Astrocyte of the cerebellum (primary cell): Measurements from ENCODE around the gene MALSU1.

Experiments used
- DNase-seq: peaks from one replicate; pipeline ENCODE4 v3.0.0-alpha.2; 2011; ENCODE audit warnings: low read depth
- H3K4me3 ChIP-seq: 2 replicates; pipeline ENCODE4 v1.5.1; 2011; ENCODE audit warnings: mild to moderate bottlenecking, low read depth, low read length, moderate library complexity
- in situ Hi-C: cut with HindIII; loops from 2 replicates; pipeline ENCODE4 v1.10.0; 2017; ENCODE audit warnings: low sequenced_read_pairs
- TF ChIP-seq, protein P1 (sequence below): IDR thresholded peaks from 2 replicates; pipeline ENCODE4 v1.5.1; 2012; ENCODE audit warnings: low read length, low read depth, moderate library complexity, mild to moderate bottlenecking; ENCODE audit errors: missing control alignments

The MALSU1 gene

DNA sequence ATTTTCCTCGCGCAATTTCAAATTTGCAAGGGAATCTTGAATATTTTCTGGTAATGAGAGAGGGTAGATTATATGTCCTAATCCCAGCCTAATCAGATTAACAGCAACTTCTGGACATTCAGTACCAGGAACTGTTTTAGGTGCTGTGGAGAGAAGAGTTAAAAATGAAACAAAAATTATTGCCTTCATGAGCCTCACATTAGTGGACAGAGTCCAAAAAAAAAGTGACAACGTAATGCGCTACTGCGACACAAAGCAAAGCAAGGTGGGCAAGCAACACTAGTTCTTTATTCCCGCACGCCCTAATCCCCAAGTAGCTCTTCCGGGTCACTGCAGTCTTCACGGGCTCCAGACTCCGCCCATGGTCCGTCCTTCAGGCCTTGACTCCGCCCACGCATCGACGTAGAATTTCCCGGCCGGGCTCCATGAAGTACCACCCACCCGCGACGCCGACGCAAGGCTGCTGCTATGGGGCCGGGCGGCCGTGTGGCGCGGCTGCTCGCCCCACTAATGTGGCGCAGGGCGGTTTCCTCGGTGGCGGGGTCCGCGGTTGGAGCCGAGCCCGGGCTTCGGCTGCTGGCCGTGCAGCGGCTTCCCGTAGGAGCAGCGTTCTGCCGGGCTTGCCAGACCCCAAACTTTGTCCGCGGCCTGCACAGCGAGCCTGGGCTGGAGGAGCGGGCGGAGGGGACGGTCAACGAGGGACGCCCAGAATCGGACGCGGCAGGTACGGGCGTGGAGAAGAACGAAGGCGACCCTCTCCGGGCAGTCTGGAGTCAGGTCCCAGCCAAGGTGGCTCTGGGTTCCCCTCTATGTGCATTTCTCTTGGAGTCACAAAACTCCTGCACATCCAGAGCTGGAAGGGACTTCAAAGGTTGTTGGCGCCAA, at the start of gene MALSU1:
Gene MALSU1 (plus strand): TSS at position 455 of the 885 bp plus-strand sequence. CDS start 14 bp downstream, at position 469.
- TF ChIP-seq, protein P1, sequence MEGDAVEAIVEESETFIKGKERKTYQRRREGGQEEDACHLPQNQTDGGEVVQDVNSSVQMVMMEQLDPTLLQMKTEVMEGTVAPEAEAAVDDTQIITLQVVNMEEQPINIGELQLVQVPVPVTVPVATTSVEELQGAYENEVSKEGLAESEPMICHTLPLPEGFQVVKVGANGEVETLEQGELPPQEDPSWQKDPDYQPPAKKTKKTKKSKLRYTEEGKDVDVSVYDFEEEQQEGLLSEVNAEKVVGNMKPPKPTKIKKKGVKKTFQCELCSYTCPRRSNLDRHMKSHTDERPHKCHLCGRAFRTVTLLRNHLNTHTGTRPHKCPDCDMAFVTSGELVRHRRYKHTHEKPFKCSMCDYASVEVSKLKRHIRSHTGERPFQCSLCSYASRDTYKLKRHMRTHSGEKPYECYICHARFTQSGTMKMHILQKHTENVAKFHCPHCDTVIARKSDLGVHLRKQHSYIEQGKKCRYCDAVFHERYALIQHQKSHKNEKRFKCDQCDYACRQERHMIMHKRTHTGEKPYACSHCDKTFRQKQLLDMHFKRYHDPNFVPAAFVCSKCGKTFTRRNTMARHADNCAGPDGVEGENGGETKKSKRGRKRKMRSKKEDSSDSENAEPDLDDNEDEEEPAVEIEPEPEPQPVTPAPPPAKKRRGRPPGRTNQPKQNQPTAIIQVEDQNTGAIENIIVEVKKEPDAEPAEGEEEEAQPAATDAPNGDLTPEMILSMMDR: no peak
- peak; percentile 88 for DNase-seq
- in situ Hi-C loops: no loop called here
- H3K4me3 ChIP-seq: peak within 1 kb of the TSS; percentile 85

DNA sequence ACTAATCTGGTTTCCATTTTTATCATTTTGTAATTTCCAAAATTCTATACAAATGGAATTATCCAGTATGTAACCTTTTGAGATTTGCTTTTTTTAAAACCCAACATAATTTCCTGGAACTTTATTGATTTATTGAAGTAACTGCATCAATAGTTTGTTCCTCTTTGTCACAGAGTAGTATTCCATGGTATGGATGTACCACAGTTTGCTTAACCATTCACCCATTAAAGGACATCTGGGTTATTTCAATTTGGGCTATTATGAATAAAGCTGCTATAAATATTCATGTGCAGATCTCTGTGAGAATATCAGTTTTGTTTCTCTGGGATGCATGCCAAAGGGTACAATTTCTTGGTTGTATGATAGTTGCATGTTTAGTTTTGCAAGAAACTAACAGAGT, 49.7 kb upstream of the MALSU1 start:
- DNase-seq: no peak
- TF ChIP-seq, protein P1: no peak
- in situ Hi-C loops: no loop called here
- no peak overlapping the region for H3K4me3 ChIP-seq

DNA sequence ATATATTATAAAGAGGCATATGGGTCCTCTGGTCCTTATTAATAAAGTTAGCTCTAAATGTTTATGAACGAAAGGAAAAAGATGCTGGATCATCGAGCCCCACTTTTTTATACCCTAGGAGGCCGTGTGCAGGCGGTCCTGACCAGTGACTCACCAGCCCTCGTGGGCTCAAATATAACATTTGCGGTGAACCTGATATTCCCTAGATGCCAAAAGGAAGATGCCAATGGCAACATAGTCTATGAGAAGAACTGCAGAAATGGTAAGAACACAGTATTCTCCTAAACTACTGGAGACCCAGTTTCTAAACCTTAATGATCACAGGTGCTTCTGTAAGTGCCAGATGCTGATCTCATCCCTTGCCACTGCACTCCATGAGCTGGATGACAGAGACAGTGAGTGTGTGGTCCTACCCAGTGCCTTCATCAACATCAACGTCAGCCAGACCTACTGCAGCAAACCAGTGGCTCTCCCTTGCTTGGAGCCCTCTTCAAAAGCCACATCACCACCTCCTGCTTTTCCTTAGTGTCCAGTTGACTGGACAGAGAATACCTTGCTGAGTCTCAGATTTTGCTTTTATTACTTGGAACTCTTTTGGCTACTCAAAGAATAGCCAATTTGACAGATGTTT, 45.0 kb upstream of the MALSU1 start:
- no peak for DNase-seq
- TF ChIP-seq, protein P1: no peak
- in situ Hi-C loops: loop anchor here (25.0 kb wide), 1 partner anchor 458 kb away; the partner anchor contains the start of gene STK31
- no peak overlapping the region for H3K4me3 ChIP-seq

DNA sequence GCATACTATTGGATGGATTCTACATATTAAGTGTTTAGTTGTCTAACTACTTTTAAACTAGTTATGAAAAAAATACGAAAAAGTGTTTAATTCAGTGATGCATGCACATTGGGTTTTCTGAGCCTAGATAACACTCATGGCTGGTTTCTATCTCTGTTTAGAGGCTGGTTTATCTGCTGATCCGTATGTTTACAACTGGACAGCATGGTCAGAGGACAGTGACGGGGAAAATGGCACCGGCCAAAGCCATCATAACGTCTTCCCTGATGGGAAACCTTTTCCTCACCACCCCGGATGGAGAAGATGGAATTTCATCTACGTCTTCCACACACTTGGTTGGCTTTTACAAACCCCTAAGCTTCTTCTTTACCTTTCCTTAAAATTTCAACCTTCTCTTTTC, 42.4 kb upstream of the MALSU1 start:
- no peak for DNase-seq
- TF ChIP-seq, protein P1: no peak
- H3K4me3 ChIP-seq: no peak overlapping the region
- in situ Hi-C loops: loop anchor here (25.0 kb wide), 1 partner anchor 456 kb away; the partner anchor contains the start of gene STK31

DNA sequence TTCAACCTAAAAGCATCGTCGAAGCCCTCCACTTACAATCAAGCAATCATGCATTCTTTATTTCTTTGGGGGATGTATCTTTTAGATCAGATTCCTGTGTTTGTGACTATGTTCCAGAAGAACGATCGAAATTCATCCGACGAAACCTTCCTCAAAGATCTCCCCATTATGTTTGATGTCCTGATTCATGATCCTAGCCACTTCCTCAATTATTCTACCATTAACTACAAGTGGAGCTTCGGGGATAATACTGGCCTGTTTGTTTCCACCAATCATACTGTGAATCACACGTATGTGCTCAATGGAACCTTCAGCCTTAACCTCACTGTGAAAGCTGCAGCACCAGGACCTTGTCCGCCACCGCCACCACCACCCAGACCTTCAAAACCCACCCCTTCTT, 38.8 kb upstream of the MALSU1 start:
- no peak overlapping the region for H3K4me3 ChIP-seq
- no peak for DNase-seq
- TF ChIP-seq, protein P1: no peak
- in situ Hi-C loops: loop anchor here (25.0 kb wide), 1 partner anchor 452 kb away; the partner anchor contains the start of gene STK31

DNA sequence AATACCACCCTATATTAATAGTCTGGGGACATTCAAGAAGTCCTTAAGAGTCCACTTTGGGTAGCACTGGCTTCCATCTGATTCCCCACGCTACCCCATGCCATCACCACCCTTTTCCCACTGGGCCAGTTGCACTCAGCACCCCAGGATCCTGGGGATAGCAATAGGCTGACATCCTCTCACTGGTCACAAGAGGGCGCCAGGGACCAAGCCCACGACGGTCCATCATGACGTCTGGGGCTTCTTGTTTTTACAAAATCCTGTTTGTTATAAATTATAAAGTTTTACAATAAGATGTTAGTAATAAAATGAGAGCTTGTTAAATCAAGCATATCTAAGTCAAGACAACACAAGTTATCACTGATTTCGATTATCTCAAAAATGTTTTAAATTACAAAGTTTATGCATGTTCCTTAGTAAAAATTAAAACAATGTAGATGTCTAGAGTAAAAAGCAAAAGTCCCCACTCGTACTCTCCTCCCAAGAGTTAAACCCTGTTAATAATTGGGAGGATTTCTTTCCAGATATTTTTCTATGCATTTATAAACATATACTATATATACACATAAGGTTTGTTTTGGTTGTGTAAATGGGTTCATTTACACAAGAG, 37.2 kb upstream of the MALSU1 start:
- TF ChIP-seq, protein P1: peak; percentile 98
- in situ Hi-C loops: loop anchor here (25.0 kb wide), 1 partner anchor 450 kb away; the partner anchor contains the start of gene STK31
- no peak overlapping the region for H3K4me3 ChIP-seq
- DNase-seq: peak; percentile 28
